NOMO-1 treated with DMSO at 0.1 percent for 48 hours (cell line): Measurements from ENCODE around the gene CCDC9B.
A peak's percentile ranks its signal among the peaks of the same experiment; 100 is the strongest.

Source experiments
- DNase-seq: peaks from one replicate; lab custom pipeline; 2025; ENCODE audit not compliant: unreplicated experiment; lab: John Stamatoyannopoulos, UW

Gene CCDC9B

DNA sequence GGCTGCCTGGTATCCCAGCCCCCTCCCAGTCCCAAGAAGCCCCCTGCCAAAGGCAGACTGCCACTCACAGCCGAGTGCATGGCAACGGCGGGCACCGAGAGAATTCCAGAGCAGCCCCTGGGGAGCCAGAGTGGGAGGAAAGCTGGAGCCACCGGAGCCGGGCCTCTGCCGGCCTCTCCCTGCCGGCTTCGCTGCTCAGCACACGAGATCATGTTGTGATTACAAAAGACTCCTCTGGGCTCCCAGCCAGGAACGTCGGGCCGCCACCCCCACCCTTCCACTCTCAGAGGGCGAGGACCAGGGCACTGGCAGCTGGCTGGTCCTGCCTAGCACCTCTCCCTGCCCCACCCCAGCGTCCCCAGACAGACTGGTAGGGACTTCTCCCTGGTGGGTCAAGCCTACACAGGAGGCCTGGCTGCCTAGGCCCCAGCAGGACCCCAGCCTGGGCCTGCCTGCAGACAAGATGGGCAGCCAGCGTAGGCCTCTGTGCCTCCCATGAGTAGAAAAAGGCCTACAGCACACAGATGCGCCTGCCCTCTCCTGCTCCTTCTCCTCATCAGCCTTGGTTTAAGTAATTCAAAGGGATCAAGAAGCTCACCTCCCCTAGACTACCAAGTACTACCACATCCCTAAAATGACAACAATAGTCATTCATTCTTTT lies at the start of gene CCDC9B:
TSS of gene CCDC9B (minus strand) at position 200 of the 661 bp plus-strand sequence. CDS start at position 80, 120 bp downstream.
- no peak for DNase-seq

DNA sequence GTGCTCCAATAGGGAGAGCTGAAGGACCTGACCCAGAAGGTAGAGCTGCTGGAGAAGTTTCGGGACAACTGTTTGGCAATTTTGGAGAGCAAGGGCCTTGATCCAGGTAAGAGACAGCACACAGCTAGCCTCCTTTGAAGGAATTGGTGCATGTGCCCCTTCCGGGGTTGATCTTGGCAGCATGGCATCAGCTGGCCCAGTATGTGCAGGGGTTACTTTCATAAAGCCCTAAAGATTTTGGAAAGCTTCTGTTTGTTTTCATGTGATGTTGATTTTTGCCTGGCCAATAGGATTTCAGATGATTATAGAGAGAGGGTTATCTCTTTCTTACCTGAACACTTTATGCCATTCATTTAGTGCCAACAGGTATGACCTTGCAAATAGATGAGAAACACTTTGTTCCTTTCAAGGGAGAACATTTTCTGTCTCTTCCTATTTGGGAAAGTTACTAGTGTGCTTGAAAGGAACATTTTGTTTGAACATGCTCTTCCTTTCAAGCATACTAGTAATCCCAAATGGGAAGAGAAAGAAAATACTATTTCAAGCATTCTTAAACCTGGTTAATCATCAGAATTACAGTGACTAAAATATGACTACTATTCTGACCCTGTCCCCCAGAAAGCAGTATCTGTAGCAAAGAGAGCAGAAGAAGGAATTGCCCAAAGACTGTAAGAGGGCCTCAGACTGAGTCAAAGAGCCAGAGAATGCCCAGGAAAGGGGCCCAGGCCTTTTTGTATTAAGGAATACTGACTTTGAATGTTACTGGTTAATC lies 49.3 kb upstream of the CCDC9B start:
- no peak for DNase-seq

- DNase-seq, result peak; percentile 96
Observed at GRCh38 chr15:40388941-40389823, 48.4 kb upstream of the CCDC9B start.

GRCh38 chr15:40386480-40386879 lies 45.7 kb upstream of the CCDC9B start:
- no peak for DNase-seq

- DNase-seq, result peak; percentile 92
Observed at GRCh38 chr15:40382580-40383456, 42.1 kb upstream of the CCDC9B start, which contains the start of gene KNSTRN. TSS of gene KNSTRN (plus strand) at chr15:40382721. CDS start at chr15:40382836, 115 bp downstream.

- no peak for DNase-seq
Observed at GRCh38 chr15:40381818-40382529, 41.2 kb upstream of the CCDC9B start.

DNA sequence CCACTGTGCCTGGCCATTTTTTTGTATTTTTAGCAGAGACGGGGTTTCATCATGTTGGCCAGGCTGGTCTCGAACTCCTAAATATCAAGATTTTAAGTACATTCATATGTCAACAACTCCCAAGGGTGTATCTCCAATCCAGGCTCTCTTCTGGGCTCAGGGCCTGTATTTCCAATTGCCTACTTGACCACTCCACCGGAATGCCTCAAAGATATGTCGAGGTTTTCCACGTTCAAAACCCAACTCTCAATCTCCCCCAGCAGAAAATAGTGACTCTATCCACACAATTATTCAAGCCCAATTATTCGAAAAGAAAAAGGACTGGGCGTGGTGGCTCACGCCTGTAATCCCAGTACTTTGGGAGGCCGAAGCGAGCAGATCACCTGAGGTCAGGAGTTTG lies 39.9 kb upstream of the CCDC9B start:
- DNase-seq, result no peak

GRCh38 chr15:40379853-40380252 lies 39.1 kb upstream of the CCDC9B start:
- no peak for DNase-seq

DNA sequence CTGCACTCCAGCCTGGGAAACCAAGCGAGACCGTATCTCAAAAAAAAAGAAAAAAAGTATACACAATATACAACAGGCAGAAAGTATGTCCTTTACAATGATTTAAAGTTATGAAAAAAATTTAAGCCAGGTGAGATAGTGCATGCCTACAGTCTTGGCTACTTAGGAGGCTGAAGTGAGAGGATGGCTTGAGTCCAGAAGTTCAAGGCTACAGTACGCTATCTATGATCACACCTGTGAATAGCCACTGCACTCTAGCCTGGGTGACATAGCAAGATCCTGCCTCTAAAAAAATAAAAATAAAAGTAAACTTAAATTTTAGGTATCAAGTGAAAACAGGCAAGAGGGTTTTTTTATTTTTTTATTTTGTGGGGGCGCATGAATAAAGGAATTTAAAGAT lies 38.6 kb upstream of the CCDC9B start:
- DNase-seq, result no peak

GRCh38 chr15:40377606-40378005 lies 36.9 kb upstream of the CCDC9B start:
- DNase-seq, result no peak

DNA sequence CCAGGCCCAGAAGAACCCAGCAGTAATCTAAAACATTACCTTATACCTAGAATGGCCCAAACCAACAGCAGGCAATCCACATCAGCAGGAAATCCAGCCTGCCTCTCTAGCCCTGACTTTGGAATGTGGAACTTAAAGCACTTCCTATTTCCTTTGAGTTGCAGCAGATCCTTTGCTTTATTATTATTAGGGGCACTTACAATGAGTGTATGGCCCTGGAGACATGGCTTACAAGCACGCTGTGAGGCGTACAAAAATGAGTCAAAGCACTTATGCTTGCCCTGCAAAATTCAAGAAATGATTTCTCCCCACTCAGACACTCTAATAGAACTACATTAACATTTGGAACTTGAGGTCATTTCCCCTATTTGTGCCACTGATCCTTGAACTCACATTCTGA lies 32.2 kb upstream of the CCDC9B start:
- DNase-seq, result no peak

GRCh38 chr15:40369971-40370370 lies 29.2 kb upstream of the CCDC9B start:
- no peak for DNase-seq

GRCh38 chr15:40369474-40369869 lies 28.7 kb upstream of the CCDC9B start:
- no peak for DNase-seq

DNA sequence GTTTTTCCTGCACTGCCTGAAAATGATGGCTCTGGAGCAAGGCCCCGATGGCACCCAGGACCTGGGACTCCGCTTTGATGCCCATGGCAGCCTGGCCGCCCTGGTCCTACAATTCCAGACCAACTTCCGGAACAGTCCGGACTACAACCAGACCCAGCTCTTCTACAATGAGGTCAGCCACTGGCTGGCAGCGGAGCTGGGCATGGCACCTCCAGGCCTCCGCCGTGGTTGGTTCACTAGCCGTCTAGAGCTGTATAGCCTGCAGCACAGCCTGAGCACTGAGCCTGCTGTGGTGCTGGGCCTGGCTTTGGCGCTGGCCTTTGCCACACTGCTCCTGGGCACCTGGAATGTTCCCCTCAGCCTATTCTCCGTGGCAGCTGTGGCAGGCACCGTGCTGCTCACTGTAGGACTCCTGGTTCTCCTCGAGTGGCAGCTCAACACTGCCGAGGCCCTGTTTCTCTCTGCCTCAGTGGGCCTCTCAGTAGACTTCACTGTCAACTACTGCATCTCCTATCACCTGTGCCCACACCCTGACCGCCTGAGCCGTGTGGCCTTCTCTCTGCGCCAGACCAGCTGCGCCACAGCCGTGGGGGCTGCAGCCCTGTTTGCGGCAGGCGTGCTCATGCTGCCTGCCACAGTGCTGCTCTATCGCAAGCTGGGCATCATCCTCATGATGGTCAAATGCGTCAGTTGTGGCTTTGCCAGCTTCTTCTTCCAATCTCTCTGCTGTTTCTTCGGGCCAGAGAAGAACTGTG lies 28.2 kb upstream of the CCDC9B start:
- DNase-seq, result no peak

DNA sequence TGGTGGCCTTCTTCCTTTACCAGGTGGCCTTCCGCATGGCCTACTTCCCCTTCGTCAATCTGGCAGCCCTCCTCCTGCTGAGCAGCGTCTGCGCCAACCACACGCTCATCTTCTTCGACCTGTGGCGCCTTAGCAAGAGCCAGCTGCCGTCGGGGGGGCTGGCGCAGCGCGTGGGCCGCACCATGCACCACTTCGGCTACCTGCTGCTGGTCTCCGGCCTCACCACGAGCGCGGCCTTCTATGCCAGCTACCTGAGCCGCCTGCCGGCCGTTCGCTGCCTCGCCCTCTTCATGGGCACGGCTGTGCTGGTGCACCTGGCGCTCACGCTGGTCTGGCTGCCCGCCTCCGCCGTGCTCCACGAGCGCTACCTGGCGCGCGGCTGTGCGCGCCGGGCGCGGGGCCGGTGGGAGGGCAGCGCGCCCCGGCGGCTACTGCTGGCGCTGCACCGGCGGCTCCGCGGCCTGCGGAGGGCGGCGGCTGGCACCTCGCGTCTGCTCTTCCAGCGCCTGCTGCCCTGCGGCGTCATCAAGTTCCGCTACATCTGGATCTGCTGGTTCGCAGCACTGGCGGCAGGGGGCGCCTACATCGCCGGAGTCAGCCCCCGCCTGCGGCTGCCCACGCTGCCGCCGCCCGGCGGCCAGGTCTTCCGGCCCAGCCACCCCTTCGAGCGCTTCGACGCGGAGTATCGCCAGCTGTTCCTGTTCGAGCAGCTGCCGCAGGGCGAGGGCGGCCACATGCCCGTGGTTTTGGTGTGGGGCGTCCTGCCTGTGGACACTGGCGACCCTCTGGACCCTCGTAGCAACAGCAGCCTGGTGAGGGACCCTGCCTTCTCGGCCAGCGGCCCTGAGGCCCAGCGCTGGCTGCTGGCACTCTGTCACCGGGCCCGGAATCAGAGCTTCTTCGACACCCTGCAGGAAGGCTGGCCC lies 27.2 kb upstream of the CCDC9B start:
- DNase-seq, result peak; percentile 95

- no peak for DNase-seq
Observed at GRCh38 chr15:40367371-40367685, 26.6 kb upstream of the CCDC9B start.

DNA sequence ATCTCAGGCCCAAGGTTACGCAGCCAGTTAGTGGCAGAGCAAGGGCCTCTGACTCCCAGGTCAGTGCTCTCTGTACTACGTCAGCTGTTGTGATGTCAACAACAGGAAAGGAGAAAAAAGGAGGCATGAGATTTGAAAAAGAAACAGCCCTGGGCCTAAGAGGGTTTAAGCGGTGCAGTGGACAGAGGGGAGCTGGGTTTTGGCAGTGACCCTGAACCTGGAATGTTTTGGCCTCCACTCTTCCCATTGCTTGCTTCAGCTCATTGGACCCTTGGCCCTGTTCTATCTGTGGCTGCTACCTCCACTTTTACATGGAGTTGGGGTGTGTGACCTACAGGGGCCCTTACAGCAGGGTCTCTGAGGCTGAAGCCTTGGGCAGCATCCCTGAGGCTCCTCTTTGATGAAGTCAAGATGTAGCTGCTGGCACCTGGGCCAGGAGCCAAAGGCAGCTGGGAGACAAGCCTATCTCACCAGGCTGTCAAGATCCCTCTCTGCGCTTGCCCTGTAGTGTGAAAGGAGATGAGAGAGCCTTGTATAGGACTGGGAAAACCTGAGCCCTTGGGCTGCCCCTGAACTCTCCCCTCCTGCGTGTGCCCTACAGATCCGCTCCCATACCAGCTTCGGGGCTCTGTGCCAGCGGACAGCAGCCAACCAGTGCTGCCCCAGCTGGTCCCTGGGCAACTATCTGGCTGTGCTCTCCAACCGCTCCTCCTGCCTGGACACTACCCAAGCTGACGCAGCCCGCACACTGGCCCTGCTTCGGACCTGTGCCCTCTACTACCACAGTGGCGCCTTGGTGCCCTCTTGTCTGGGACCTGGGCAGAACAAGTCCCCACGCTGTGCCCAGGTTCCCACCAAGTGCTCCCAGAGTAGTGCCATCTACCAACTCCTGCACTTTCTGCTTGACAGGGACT lies 26.0 kb upstream of the CCDC9B start:
- DNase-seq, result no peak
